IMR-90 (cell line): Measurements from ENCODE around the gene KRTDAP. TPM values are rescaled to one million over a fixed set of nuclear protein-coding genes. Genes with fewer than 3 reads are reported as not detected.

Experiments used
- ATAC-seq: fragments of 200-7000 bp; cut with Tn5 transposase; 2 replicates; pipeline ENCODE4 v1.9.1; 2020; ENCODE audit warnings: low read depth, mild to moderate bottlenecking, moderate library complexity
- BruUV-seq: library from RNA; stranded (reverse); fragments of 400-500 nt; replicated peaks from 2 replicates; lab custom pipeline; 2021; lab: Mats Ljungman, UMichigan
- CTCF ChIA-PET: fragments of 300-600 bp; formaldehyde crosslinking; extraction: SDS; loops from one replicate; lab custom pipeline; 2021; ENCODE audit warnings: antibody characterized with exemption; lab: Yijun Ruan, JAX
- POLR2A ChIA-PET: fragments of 300-600 bp; sonication (Branson Sonifier 250); formaldehyde crosslinking; loops from one replicate; lab custom pipeline; 2022; ENCODE audit warnings: antibody characterized with exemption; ENCODE audit not compliant: unreplicated experiment; lab: Charles Lee
- DNase-seq: peaks from one replicate; pipeline ENCODE4 v3.0.0; 2013
- H2AFZ ChIP-seq: replicated peaks from 2 replicates; pipeline ENCODE3; 2013; ENCODE audit warnings: low read length, mild to moderate bottlenecking; ENCODE audit not compliant: poor library complexity
- H2AK5ac ChIP-seq: 2 replicates; pipeline ENCODE4 v1.6.1; 2013; ENCODE audit warnings: low read depth, low read length, inconsistent platforms
- H2AK9ac ChIP-seq: replicated peaks from 2 replicates; pipeline ENCODE3; 2013; ENCODE audit warnings: mild to moderate bottlenecking, low read depth, low read length, moderate library complexity; ENCODE audit not compliant: poor library complexity
- H2BK120ac ChIP-seq: 2 replicates; pipeline ENCODE4 v1.6.1; 2013; ENCODE audit warnings: low read depth, low read length, inconsistent platforms
- H2BK15ac ChIP-seq: 3 replicates; pipeline ENCODE4 v1.6.1; 2013; ENCODE audit warnings: low read depth, low read length, inconsistent platforms
- H2BK20ac ChIP-seq: 2 replicates; pipeline ENCODE4 v1.6.1; 2013; ENCODE audit warnings: low read depth, mild to moderate bottlenecking, inconsistent platforms, low read length, moderate library complexity
- H2BK5ac ChIP-seq: 2 replicates; pipeline ENCODE4 v1.6.1; 2013; ENCODE audit warnings: mild to moderate bottlenecking, low read depth, low read length, inconsistent platforms; ENCODE audit not compliant: poor library complexity, severe bottlenecking
- H3K14ac ChIP-seq: replicated peaks from 2 replicates; pipeline ENCODE4 v1.6.1; 2013; ENCODE audit warnings: low read depth, low read length, inconsistent platforms
- H3K18ac ChIP-seq: 2 replicates; pipeline ENCODE4 v1.6.1; 2013; ENCODE audit warnings: low read depth, low read length, control low read depth
- H3K23ac ChIP-seq: 2 replicates; pipeline ENCODE4 v1.6.1; 2013; ENCODE audit warnings: low read depth, low read length, inconsistent platforms
- H3K27ac ChIP-seq: 2 replicates; pipeline ENCODE4 v1.5.1; 2013; ENCODE audit warnings: mild to moderate bottlenecking, control low read depth, low read length; ENCODE audit not compliant: insufficient read depth
- H3K27me3 ChIP-seq: 2 replicates; pipeline ENCODE4 v1.6.1; 2013; ENCODE audit warnings: low read length; ENCODE audit not compliant: control insufficient read depth, insufficient read depth
- H3K36me3 ChIP-seq: 2 replicates; pipeline ENCODE4 v1.6.1; 2013; ENCODE audit warnings: low read length, mixed read lengths; ENCODE audit not compliant: control insufficient read depth, insufficient read depth
- H3K4ac ChIP-seq: 2 replicates; pipeline ENCODE4 v1.6.1; 2013; ENCODE audit warnings: low read depth, low read length, inconsistent platforms
- H3K4me1 ChIP-seq: 2 replicates; pipeline ENCODE4 v1.6.1; 2013; ENCODE audit warnings: low read length, mixed read lengths; ENCODE audit not compliant: control insufficient read depth, insufficient read depth
- H3K4me2 ChIP-seq: 2 replicates; pipeline ENCODE4 v1.6.1; 2013; ENCODE audit warnings: low read depth, mild to moderate bottlenecking, control low read depth, low read length, moderate library complexity
- H3K4me3 ChIP-seq: 2 replicates; pipeline ENCODE4 v1.5.1; 2013; ENCODE audit warnings: low read depth, mild to moderate bottlenecking, control low read depth, low read length, moderate library complexity; ENCODE audit not compliant: insufficient read depth
- H3K56ac ChIP-seq: 2 replicates; pipeline ENCODE4 v1.6.1; 2013; ENCODE audit warnings: low read length, inconsistent platforms; ENCODE audit not compliant: insufficient read depth; ENCODE audit errors: extremely low read depth
- H3K79me1 ChIP-seq, 2 experiments: 2 replicates each; pipeline ENCODE4 v1.6.1; 2013; ENCODE audit warnings: low read length in 2 of 2, inconsistent platforms in 1 of 2, low read depth in 1 of 2
- H3K9ac ChIP-seq: 2 replicates; pipeline ENCODE4 v1.6.1; 2013; ENCODE audit warnings: low read depth, low read length, control low read depth
- H3K9me1 ChIP-seq: 2 replicates; pipeline ENCODE4 v1.6.1; 2013; ENCODE audit warnings: low read length, inconsistent platforms; ENCODE audit not compliant: insufficient read depth
- H3K9me3 ChIP-seq: 2 replicates; pipeline ENCODE4 v1.6.1; 2013; ENCODE audit warnings: low read length; ENCODE audit not compliant: control insufficient read depth, insufficient read depth
- H4K20me1 ChIP-seq: 2 replicates; pipeline ENCODE4 v1.6.1; 2013; ENCODE audit warnings: low read length, inconsistent platforms; ENCODE audit not compliant: insufficient read depth
- H4K5ac ChIP-seq: 2 replicates; pipeline ENCODE4 v1.6.1; 2013; ENCODE audit warnings: mild to moderate bottlenecking, low read depth, low read length, control low read depth
- H4K8ac ChIP-seq, 2 experiments: 2 replicates each; pipeline ENCODE4 v1.6.1; 2013; ENCODE audit warnings: low read depth in 2 of 2, low read length in 2 of 2, control low read depth in 1 of 2, inconsistent platforms in 1 of 2
- H4K91ac ChIP-seq: 2 replicates; pipeline ENCODE4 v1.6.1; 2013; ENCODE audit warnings: low read depth, low read length, inconsistent platforms; ENCODE audit not compliant: insufficient read depth
- BHLHE40 ChIP-seq: fragments of 150-350 bp; IDR thresholded peaks from 2 replicates; pipeline ENCODE4 v1.6.1; 2016; ENCODE audit warnings: mild to moderate bottlenecking, low read depth, low read length
- CEBPB ChIP-seq: IDR thresholded peaks from 2 replicates; pipeline ENCODE4 v1.6.1; 2012; ENCODE audit warnings: low read depth, low read length, improper control_type of control experiment
- CHD1 ChIP-seq: IDR thresholded peaks from 2 replicates; pipeline ENCODE4 v1.6.1; 2012; ENCODE audit warnings: low read depth, low read length, improper control_type of control experiment
- FOS ChIP-seq: fragments of 150-350 bp; IDR thresholded peaks from 2 replicates; pipeline ENCODE4 v1.6.1; 2016; ENCODE audit warnings: low read depth, low read length
- MAFK ChIP-seq: IDR thresholded peaks from 2 replicates; pipeline ENCODE4 v1.6.1; 2012; ENCODE audit warnings: low read depth, low read length, improper control_type of control experiment
- MAZ ChIP-seq: IDR thresholded peaks from 2 replicates; pipeline ENCODE4 v1.6.1; 2012; ENCODE audit warnings: low read depth, mild to moderate bottlenecking, low read length, improper control_type of control experiment, moderate library complexity, borderline replicate concordance
- MXI1 ChIP-seq: IDR thresholded peaks from 2 replicates; pipeline ENCODE4 v1.6.1; 2012; ENCODE audit warnings: low read depth, mild to moderate bottlenecking, low read length, moderate library complexity, borderline replicate concordance
- NFE2L2 ChIP-seq: fragments of 150-350 bp; IDR thresholded peaks from 2 replicates; pipeline ENCODE4 v1.6.1; 2016; ENCODE audit warnings: low read depth, mild to moderate bottlenecking, low read length
- POLR2A ChIP-seq: IDR thresholded peaks from 2 replicates; pipeline ENCODE4 v1.6.1; 2012; ENCODE audit warnings: mild to moderate bottlenecking, low read depth, low read length
- RAD21 ChIP-seq: IDR thresholded peaks from 2 replicates; pipeline ENCODE4 v1.6.1; 2012; ENCODE audit warnings: low read length, improper control_type of control experiment
- RCOR1 ChIP-seq: IDR thresholded peaks from 2 replicates; pipeline ENCODE4 v1.6.1; 2012; ENCODE audit warnings: mild to moderate bottlenecking, low read length, improper control_type of control experiment; ENCODE audit not compliant: insufficient replicate concordance
- RFX5 ChIP-seq: IDR thresholded peaks from 2 replicates; pipeline ENCODE4 v1.8.0; 2012; ENCODE audit warnings: low read depth, mild to moderate bottlenecking, low read length, moderate library complexity
- SMC3 ChIP-seq: fragments of 150-350 bp; IDR thresholded peaks from 2 replicates; pipeline ENCODE4 v1.6.1; 2016; ENCODE audit warnings: low read depth, mild to moderate bottlenecking, antibody characterized with exemption, low read length, moderate library complexity
- WGBS, 2 experiments: methylation state at CpG; one replicate each; pipeline versions ENCODE4 v1.1.5 to v1.1.7; 2013; ENCODE audit warnings: missing lambda C conversion rate in 2 of 2; ENCODE audit not compliant: insufficient read length in 1 of 2; ENCODE audit errors: extremely low coverage in 2 of 2; 5-methylcytosine and 5-hydroxymethylcytosine counted together
- dilution Hi-C: fragments of 300-500 bp; cut with HindIII; formaldehyde crosslinking; loops from one replicate; pipeline ENCODE4 v1.14.3; 2018; ENCODE audit warnings: low sequenced_read_pairs; ENCODE audit not compliant: unreplicated experiment
- in situ Hi-C: fragments of 300-500 bp; cut with MboI; formaldehyde crosslinking; loops from 3 replicates; pipeline ENCODE4 v1.14.3; 2019; ENCODE audit warnings: low sequenced_read_pairs, inconsistent platforms, mixed read lengths
- intact Hi-C: fragments of 100-400 bp; cut with micrococcal nuclease; formaldehyde crosslinking; loops from 2 replicates; pipeline ENCODE4 v1.10.0; 2022
- polyA plus RNA-seq, 3 experiments: library from polyadenylated mRNA; depleted of rRNA; stranded (reverse); fragments of >200 nt; gene quantifications; 2 replicates each; pipeline ENCODE4 v1.2.3, GENCODE V29; 2012; ENCODE audit warnings: low replicate concordance in 1 of 3
- total RNA-seq: library from RNA; depleted of rRNA; stranded (reverse); fragments of >200 nt; gene quantifications from 2 replicates; pipeline ENCODE4 v1.2.3, GENCODE V29; 2012
- TF ChIP-seq, protein P1 (sequence below): fragments of 150-350 bp; IDR thresholded peaks from 2 replicates; pipeline ENCODE4 v1.6.1; 2017; ENCODE audit warnings: mild to moderate bottlenecking, antibody characterized with exemption, low read length, low read depth
- TF ChIP-seq, protein P2 (sequence below): conservative IDR thresholded peaks from 2 replicates; pipeline ENCODE4 v1.5.1; 2012; ENCODE audit warnings: mild to moderate bottlenecking, low read depth, low read length, improper control_type of control experiment
- TF ChIP-seq, protein P3 (sequence below): fragments of 150-350 bp; IDR thresholded peaks from 2 replicates; pipeline ENCODE4 v1.6.1; 2016; ENCODE audit warnings: low read depth, mild to moderate bottlenecking, low read length, moderate library complexity, borderline replicate concordance

KRTDAP gene
- total and polyA plus RNA-seq, 2 of the 4 experiments (the other 2 are of a cell fraction): not detected

DNA sequence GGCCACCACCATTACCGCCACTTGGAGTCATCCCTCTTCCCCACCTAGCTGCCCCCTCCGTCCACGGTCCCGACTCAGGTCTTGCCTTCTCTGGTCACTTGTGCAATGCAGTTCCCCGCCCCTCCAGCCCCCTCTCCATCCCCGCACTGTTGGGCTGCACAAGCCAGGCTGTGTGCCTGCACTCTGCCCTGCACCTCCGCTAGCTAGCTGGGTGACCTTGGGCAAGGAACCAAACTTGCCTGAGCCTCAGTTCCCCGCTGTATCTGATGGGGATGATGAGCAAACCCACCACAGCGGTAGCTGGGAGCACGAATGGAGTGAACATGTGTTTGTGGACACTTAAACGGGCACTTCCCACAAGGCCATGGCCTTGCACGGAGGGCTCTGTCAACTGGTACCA, 49.6 kb upstream of the KRTDAP start:
- no TSS peak for BruUV-seq
- H4K5ac ChIP-seq: no peak overlapping the region
- ChIA-PET POLR2A (no interaction called here), CTCF (no interaction called here)
- peaks cover 5% of the 10 kb centered on the region for H3K4me1 ChIP-seq
- H3K14ac ChIP-seq: no peak overlapping the region
- H2BK5ac ChIP-seq: no peak overlapping the region
- H4K91ac ChIP-seq: no peak overlapping the region
- no peaks in the 10 kb centered on the region for H4K20me1 ChIP-seq
- no peak overlapping the region for H2AFZ ChIP-seq
- ATAC-seq: no peak
- no peak overlapping the region for H2BK120ac ChIP-seq
- no peak overlapping the region for H3K9ac ChIP-seq
- intact Hi-C loops: no loop called here
- no peak for DNase-seq
- 60% methylated on average over 1 of the region's 12 CpGs; no CpG with 5 or more reads in 1 of the 2 experiments for WGBS, 2 experiments
- H4K8ac ChIP-seq: no peak overlapping the region
- no peak overlapping the region for H2BK20ac ChIP-seq
- no peak overlapping the region for H3K27ac ChIP-seq
- H3K36me3 ChIP-seq: peaks cover 2% of the 10 kb centered on the region; the same call in 1 of the 2 replicates
- no peak overlapping the region for H3K23ac ChIP-seq
- dilution Hi-C loops: no loop called here
- in situ Hi-C loops: no loop called here
- H3K27me3 ChIP-seq: no peaks in the 10 kb centered on the region
- no peak overlapping the region for H3K18ac ChIP-seq
- no peak overlapping the region for H3K4me3 ChIP-seq
- H3K9me3 ChIP-seq: no peaks in the 10 kb centered on the region
- H3K4me2 ChIP-seq: no peak overlapping the region
- no peak overlapping the region for H3K56ac ChIP-seq
- no peak overlapping the region for H2AK5ac ChIP-seq
- H3K9me1 ChIP-seq: peaks cover 8% of the 10 kb centered on the region; the same call in 1 of the 2 replicates
- H3K4ac ChIP-seq: no peak overlapping the region
- no peak for TF ChIP-seq NFE2L2
- TF ChIP-seq SMC3: no peak
- TF ChIP-seq POLR2A: no peak
- TF ChIP-seq, protein P1, sequence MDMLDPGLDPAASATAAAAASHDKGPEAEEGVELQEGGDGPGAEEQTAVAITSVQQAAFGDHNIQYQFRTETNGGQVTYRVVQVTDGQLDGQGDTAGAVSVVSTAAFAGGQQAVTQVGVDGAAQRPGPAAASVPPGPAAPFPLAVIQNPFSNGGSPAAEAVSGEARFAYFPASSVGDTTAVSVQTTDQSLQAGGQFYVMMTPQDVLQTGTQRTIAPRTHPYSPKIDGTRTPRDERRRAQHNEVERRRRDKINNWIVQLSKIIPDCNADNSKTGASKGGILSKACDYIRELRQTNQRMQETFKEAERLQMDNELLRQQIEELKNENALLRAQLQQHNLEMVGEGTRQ: no peak
- TF ChIP-seq, protein P2, sequence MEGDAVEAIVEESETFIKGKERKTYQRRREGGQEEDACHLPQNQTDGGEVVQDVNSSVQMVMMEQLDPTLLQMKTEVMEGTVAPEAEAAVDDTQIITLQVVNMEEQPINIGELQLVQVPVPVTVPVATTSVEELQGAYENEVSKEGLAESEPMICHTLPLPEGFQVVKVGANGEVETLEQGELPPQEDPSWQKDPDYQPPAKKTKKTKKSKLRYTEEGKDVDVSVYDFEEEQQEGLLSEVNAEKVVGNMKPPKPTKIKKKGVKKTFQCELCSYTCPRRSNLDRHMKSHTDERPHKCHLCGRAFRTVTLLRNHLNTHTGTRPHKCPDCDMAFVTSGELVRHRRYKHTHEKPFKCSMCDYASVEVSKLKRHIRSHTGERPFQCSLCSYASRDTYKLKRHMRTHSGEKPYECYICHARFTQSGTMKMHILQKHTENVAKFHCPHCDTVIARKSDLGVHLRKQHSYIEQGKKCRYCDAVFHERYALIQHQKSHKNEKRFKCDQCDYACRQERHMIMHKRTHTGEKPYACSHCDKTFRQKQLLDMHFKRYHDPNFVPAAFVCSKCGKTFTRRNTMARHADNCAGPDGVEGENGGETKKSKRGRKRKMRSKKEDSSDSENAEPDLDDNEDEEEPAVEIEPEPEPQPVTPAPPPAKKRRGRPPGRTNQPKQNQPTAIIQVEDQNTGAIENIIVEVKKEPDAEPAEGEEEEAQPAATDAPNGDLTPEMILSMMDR: no peak
- no peak for TF ChIP-seq RFX5
- TF ChIP-seq BHLHE40: no peak
- no peak for TF ChIP-seq MAFK
- no peak for TF ChIP-seq FOS
- no peak for TF ChIP-seq CEBPB
- no peak for TF ChIP-seq MAZ
- no peak for TF ChIP-seq MXI1
- no peak for TF ChIP-seq RCOR1
- TF ChIP-seq, protein P3, sequence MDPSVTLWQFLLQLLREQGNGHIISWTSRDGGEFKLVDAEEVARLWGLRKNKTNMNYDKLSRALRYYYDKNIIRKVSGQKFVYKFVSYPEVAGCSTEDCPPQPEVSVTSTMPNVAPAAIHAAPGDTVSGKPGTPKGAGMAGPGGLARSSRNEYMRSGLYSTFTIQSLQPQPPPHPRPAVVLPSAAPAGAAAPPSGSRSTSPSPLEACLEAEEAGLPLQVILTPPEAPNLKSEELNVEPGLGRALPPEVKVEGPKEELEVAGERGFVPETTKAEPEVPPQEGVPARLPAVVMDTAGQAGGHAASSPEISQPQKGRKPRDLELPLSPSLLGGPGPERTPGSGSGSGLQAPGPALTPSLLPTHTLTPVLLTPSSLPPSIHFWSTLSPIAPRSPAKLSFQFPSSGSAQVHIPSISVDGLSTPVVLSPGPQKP: no peak
- no peak for TF ChIP-seq RAD21
- no peak for TF ChIP-seq CHD1
- no peak overlapping the region for H2BK15ac ChIP-seq
- peaks cover 11 to 21% of the 10 kb centered on the region in 2 experiments for H3K79me1 ChIP-seq
- no peak overlapping the region for H2AK9ac ChIP-seq
